NT2/D1 (cell line): ENCODE results near the gene ADNP.
"Not testable (repeated sequence)": the region's sequence is repeated elsewhere in the genome, so short reads cannot be mapped to it uniquely, and the experiment has no call there.

Source experiments
- DNase-seq: peaks from one replicate; pipeline ENCODE4 v3.0.0-alpha.2; 2011; ENCODE audit warnings: low read depth, low spot score
- H3K27me3 ChIP-seq: 2 replicates; pipeline ENCODE4 v1.6.0; 2011; ENCODE audit warnings: mild to moderate bottlenecking; ENCODE audit not compliant: insufficient read length, insufficient read depth
- H3K36me3 ChIP-seq: 2 replicates; pipeline ENCODE4 v1.6.1; 2011; ENCODE audit warnings: mild to moderate bottlenecking, low read length, mixed read lengths; ENCODE audit not compliant: insufficient read depth, insufficient read length
- H3K4me1 ChIP-seq: 2 replicates; pipeline ENCODE4 v1.5.1; 2011; ENCODE audit not compliant: insufficient read depth, insufficient read length
- H3K4me3 ChIP-seq: 2 replicates; pipeline ENCODE4 v1.5.1; 2011; ENCODE audit warnings: low read depth; ENCODE audit not compliant: insufficient read length
- H3K9ac ChIP-seq: 2 replicates; pipeline ENCODE4 v1.6.0; 2011; ENCODE audit warnings: low read depth; ENCODE audit not compliant: insufficient read length
- H3K9me3 ChIP-seq: 2 replicates; pipeline ENCODE4 v1.5.1; 2011; ENCODE audit warnings: mild to moderate bottlenecking, low read length; ENCODE audit not compliant: insufficient read depth
- SUZ12 ChIP-seq: IDR thresholded peaks from 2 replicates; pipeline ENCODE4 v1.6.1; 2011; ENCODE audit not compliant: insufficient read length, insufficient read depth; ENCODE audit errors: extremely low read depth
- YY1 ChIP-seq: IDR thresholded peaks from 2 replicates; pipeline ENCODE4 v1.6.1; 2011; ENCODE audit not compliant: insufficient read length, insufficient read depth
- ZNF274 ChIP-seq: IDR thresholded peaks from 2 replicates; pipeline ENCODE4 v1.6.1; 2011; ENCODE audit warnings: mild to moderate bottlenecking, low read depth, low read length

ADNP gene

GRCh38 chr20:50885781-50886180 is 45.5 kb downstream of the ADNP start:
- Histone ChIP-seq H3K9ac (no peak overlapping the region), H3K4me3 (no peak overlapping the region), H3K27me3 (no peaks in the 10 kb centered on the region), H3K9me3 (peaks cover 6% of the 10 kb centered on the region; the same call in 1 of the 2 replicates), H3K4me1 (no peaks in the 10 kb centered on the region), H3K36me3 (peaks cover 23% of the 10 kb centered on the region)
- no peak for TF ChIP-seq ZNF274
- TF ChIP-seq SUZ12 = no peak
- no peak for TF ChIP-seq YY1
- no peak for DNase-seq

- H3K4me3 ChIP-seq = no peak overlapping the region
- H3K4me1 ChIP-seq = no peaks in the 10 kb centered on the region
- H3K27me3 ChIP-seq = no peaks in the 10 kb centered on the region
- H3K9ac ChIP-seq = no peak overlapping the region
- peaks cover 21% of the 10 kb centered on the region for H3K36me3 ChIP-seq
- DNase-seq = no peak
- TF ChIP-seq YY1 = no peak
- TF ChIP-seq ZNF274 = no peak
- no peak for TF ChIP-seq SUZ12
- peaks cover 6% of the 10 kb centered on the region; the same call in 1 of the 2 replicates for H3K9me3 ChIP-seq
Observed at GRCh38 chr20:50885068-50885467, 46.2 kb downstream of the ADNP start.

GRCh38 chr20:50883856-50884255 is 47.4 kb downstream of the ADNP start:
- no peak overlapping the region for H3K4me3 ChIP-seq
- H3K9me3 ChIP-seq = peaks cover 6% of the 10 kb centered on the region; the same call in 1 of the 2 replicates
- DNase-seq = no peak
- no peak overlapping the region for H3K9ac ChIP-seq
- no peaks in the 10 kb centered on the region for H3K4me1 ChIP-seq
- no peak for TF ChIP-seq ZNF274
- no peak for TF ChIP-seq YY1
- TF ChIP-seq SUZ12 = no peak
- H3K27me3 ChIP-seq = no peaks in the 10 kb centered on the region
- peaks cover 20% of the 10 kb centered on the region for H3K36me3 ChIP-seq

GRCh38 chr20:50881759-50882424 is 49.3 kb downstream of the ADNP start:
- not testable (repeated sequence) for H3K9me3 ChIP-seq, H3K27me3 ChIP-seq, H3K4me3 ChIP-seq, H3K9ac ChIP-seq, DNase-seq, H3K4me1 ChIP-seq
- H3K36me3 ChIP-seq = peaks cover 23% of the 10 kb centered on the region

- Histone ChIP-seq H3K4me1 (peaks cover 11% of the 10 kb centered on the region), H3K36me3 (peaks cover 33% of the 10 kb centered on the region), H3K9me3 (peaks cover 6% of the 10 kb centered on the region; the same call in 1 of the 2 replicates), H3K27me3 (no peaks in the 10 kb centered on the region), H3K4me3 (no peak overlapping the region), H3K9ac (no peak overlapping the region)
- TF ChIP-seq YY1 (no peak), SUZ12 (no peak), ZNF274 (no peak)
- no peak for DNase-seq
Observed at GRCh38 chr20:50879649-50880550, 51.3 kb downstream of the ADNP start.

GRCh38 chr20:50877232-50877743 is 53.9 kb downstream of the ADNP start:
- Histone ChIP-seq H3K4me3 (no peak overlapping the region), H3K9me3 (no peaks in the 10 kb centered on the region), H3K4me1 (peaks cover 22% of the 10 kb centered on the region), H3K27me3 (no peaks in the 10 kb centered on the region), H3K9ac (no peak overlapping the region), H3K36me3 (peaks cover 48% of the 10 kb centered on the region)
- TF ChIP-seq SUZ12 (no peak), ZNF274 (no peak), YY1 (no peak)
- DNase-seq = peak; percentile 59

GRCh38 chr20:50876816-50877215 is 54.4 kb downstream of the ADNP start:
- H3K9ac ChIP-seq = no peak overlapping the region
- peaks cover 48% of the 10 kb centered on the region for H3K36me3 ChIP-seq
- H3K4me1 ChIP-seq = peaks cover 22% of the 10 kb centered on the region
- TF ChIP-seq SUZ12 (no peak), ZNF274 (no peak), YY1 (no peak)
- DNase-seq = no peak
- H3K4me3 ChIP-seq = no peak overlapping the region
- H3K27me3 ChIP-seq = no peaks in the 10 kb centered on the region
- no peaks in the 10 kb centered on the region for H3K9me3 ChIP-seq
